ENCODE results near the gene RSL24D1. TPM values are rescaled to one million over a fixed set of nuclear protein-coding genes. Genes with fewer than 3 reads are reported as not detected.

Gene RSL24D1
- total RNA-seq, 1 experiment from 2014 or later = 87.0 TPM

- intact Hi-C loops (cut with micrococcal nuclease; ENCODE audit: unreplicated experiment) = no loop called here
- Histone ChIP-seq H3K4me2 (no peak overlapping the region), H2AFZ (no peak overlapping the region), H3K4me1 (replicated peaks; ENCODE audit: insufficient read depth) (no peaks in the 10 kb centered on the region), H3F3A (ENCODE audit: insufficient read depth, low read depth) (no peaks in the 10 kb centered on the region), H3K4me3 (no peak overlapping the region), H3K9me3 (ENCODE audit: insufficient read depth, low read depth) (no peaks in the 10 kb centered on the region), H3K9me2 (ENCODE audit: insufficient read depth) (no peaks in the 10 kb centered on the region), H3K36me3 (ENCODE audit: low read depth) (no peaks in the 10 kb centered on the region), H3K79me2 (ENCODE audit: low read depth) (no peaks in the 10 kb centered on the region), H3K27me3 (ENCODE audit: insufficient read depth, low read depth) (peaks cover 19% of the 10 kb centered on the region), H4K20me1 (ENCODE audit: insufficient read depth) (no peaks in the 10 kb centered on the region), H3K27ac (no peak overlapping the region)
- ChIA-PET POLR2A (ENCODE audit: unreplicated experiment) (interaction anchor here (0.7 kb wide), 1 partner anchor 357 kb away, joined by 12 read pairs; no protein-coding TSS in a partner anchor), CTCF (no interaction called here)
- no peak for DNase-seq
- TF ChIP-seq, protein P1, sequence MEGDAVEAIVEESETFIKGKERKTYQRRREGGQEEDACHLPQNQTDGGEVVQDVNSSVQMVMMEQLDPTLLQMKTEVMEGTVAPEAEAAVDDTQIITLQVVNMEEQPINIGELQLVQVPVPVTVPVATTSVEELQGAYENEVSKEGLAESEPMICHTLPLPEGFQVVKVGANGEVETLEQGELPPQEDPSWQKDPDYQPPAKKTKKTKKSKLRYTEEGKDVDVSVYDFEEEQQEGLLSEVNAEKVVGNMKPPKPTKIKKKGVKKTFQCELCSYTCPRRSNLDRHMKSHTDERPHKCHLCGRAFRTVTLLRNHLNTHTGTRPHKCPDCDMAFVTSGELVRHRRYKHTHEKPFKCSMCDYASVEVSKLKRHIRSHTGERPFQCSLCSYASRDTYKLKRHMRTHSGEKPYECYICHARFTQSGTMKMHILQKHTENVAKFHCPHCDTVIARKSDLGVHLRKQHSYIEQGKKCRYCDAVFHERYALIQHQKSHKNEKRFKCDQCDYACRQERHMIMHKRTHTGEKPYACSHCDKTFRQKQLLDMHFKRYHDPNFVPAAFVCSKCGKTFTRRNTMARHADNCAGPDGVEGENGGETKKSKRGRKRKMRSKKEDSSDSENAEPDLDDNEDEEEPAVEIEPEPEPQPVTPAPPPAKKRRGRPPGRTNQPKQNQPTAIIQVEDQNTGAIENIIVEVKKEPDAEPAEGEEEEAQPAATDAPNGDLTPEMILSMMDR (conservative IDR thresholded peaks at IDR 0.05) = no peak
- no peak for TF ChIP-seq EZH2 (IDR thresholded peaks at IDR 0.05; ENCODE audit: low read depth)
- BruUV-seq (replicated peaks) = no TSS peak
These were observed 64.1 kb downstream of the RSL24D1 start for GRCh38 chr15:55132672-55133071.

Other genes with a start within 250 kb of the RSL24D1 start
- gene RAB27A, start 92.9 kb upstream of the RSL24D1 start, total RNA-seq (2021) = 11.3 and 12.3 TPM in 2 replicates
- gene PIGBOS1, start 122.2 kb upstream of the RSL24D1 start, total RNA-seq (2021) = 9.9 and 10.8 TPM in 2 replicates
- gene PIGB, start 122.3 kb upstream of the RSL24D1 start, total RNA-seq (2021) = 12.2 and 17.1 TPM in 2 replicates
- 26.3 and 26.4 TPM in 2 replicates for gene CCPG1, start 211.4 kb upstream of the RSL24D1 start, total RNA-seq (2021)
- gene PIERCE2, start 211.6 kb upstream of the RSL24D1 start, total RNA-seq (2021) = 1.2 and 2.1 TPM in 2 replicates